ENCODE measurements around the gene GPRASP2.

The GPRASP2 gene

GRCh38 chrX:102745857-102746584 lies 33.8 kb downstream of the GPRASP2 start:
- DNase-seq, result no peak

- DNase-seq, result no peak
Observed at GRCh38 chrX:102765217-102765616, 53.0 kb downstream of the GPRASP2 start.

GRCh38 chrX:102765809-102766208 lies 53.6 kb downstream of the GPRASP2 start:
- DNase-seq, result no peak

- DNase-seq, result peak; percentile 29
Observed at GRCh38 chrX:102767287-102767686, 55.0 kb downstream of the GPRASP2 start.

Data from activated CD4-positive, alpha-beta T cell treated with anti-CD3 and anti-CD28 coated beads, Interleukin-2, Interleukin-6, amounts not matched to agents 100 ng/mL and 50 ng/mL, durations not matched to agents 16 hours and 8 hours (primary cell).